Activated CD8-positive, alpha-beta memory T cell treated with anti-CD3 and anti-CD28 coated beads, Interleukin-2, amount 10 ng/mL, durations not matched to agents 7 days and 5 days (primary cell): Measurements from ENCODE around the gene CDK2. TPM values are rescaled to one million over a fixed set of nuclear protein-coding genes. Genes with fewer than 3 reads are reported as not detected.
"Not testable (repeated sequence)": the region's sequence is repeated elsewhere in the genome, so short reads cannot be mapped to it uniquely, and the experiment has no call there.

Experiments
- ATAC-seq: fragments of 150-1000 bp; cut with Tn5 transposase; one replicate; pipeline ENCODE4 v1.10.0; 2021; ENCODE audit warnings: moderate library complexity
- CTCF ChIA-PET: fragments of 350-600 bp; sonication (Branson Sonifier 250); formaldehyde crosslinking; loops from one replicate; lab custom pipeline; 2021; ENCODE audit warnings: antibody characterized with exemption; lab: Charles Lee
- DNase-seq: peaks from one replicate; pipeline ENCODE4 v3.0.0-alpha.2; 2020
- H3K27ac Mint-ChIP-seq: one replicate; pipeline ENCODE4 v1.8.0; 2021; ENCODE audit warnings: mild to moderate bottlenecking, mixed read lengths
- H3K27me3 Mint-ChIP-seq: one replicate; pipeline ENCODE4 v1.8.0; 2021; ENCODE audit warnings: mixed read lengths
- H3K36me3 Mint-ChIP-seq: one replicate; pipeline ENCODE4 v1.8.0; 2021; ENCODE audit warnings: mild to moderate bottlenecking, mixed read lengths
- H3K4me1 Mint-ChIP-seq: one replicate; pipeline ENCODE4 v1.8.0; 2021; ENCODE audit warnings: mixed read lengths
- H3K4me3 Mint-ChIP-seq: one replicate; pipeline ENCODE4 v1.8.0; 2021; ENCODE audit warnings: mild to moderate bottlenecking, moderate library complexity, mixed read lengths
- H3K9me3 Mint-ChIP-seq: one replicate; pipeline ENCODE4 v1.8.0; 2022; ENCODE audit warnings: low read depth, mixed read lengths
- total RNA-seq, 2 experiments: library from RNA; stranded (reverse); gene quantifications; one replicate each; pipeline ENCODE4 v1.2.3, GENCODE V29; 2021

Gene CDK2
- total RNA-seq, 2 experiments from 2014 or later = 146 to 158 TPM

- H3K27ac Mint-ChIP-seq = no peak overlapping the region
- no peak for ATAC-seq
- no peaks in the 10 kb centered on the region for H3K27me3 Mint-ChIP-seq
- CTCF ChIA-PET = interaction anchor here (0.8 to 8.2 kb wide), 3 partner anchors 19 to 47 kb away, joined by 4 to 92 read pairs (median 25); partner anchors contain the start of gene RAB5B
- H3K9me3 Mint-ChIP-seq = no peaks in the 10 kb centered on the region
- peaks cover 35% of the 10 kb centered on the region for H3K36me3 Mint-ChIP-seq
- H3K4me1 Mint-ChIP-seq = peaks cover 28% of the 10 kb centered on the region
- no peak overlapping the region for H3K4me3 Mint-ChIP-seq
- no peak for DNase-seq
These were observed 26.7 kb downstream of the CDK2 start for GRCh38 chr12:55993230-55993853.

GRCh38 chr12:55995366-55995765, 28.7 kb downstream of the CDK2 start:
- CTCF ChIA-PET = interaction anchor here (0.9 to 8.2 kb wide), 29 partner anchors 11 to 257 kb away, joined by 3 to 92 read pairs (median 7); partner anchors contain the start of genes ERBB3, IKZF4, PA2G4 and RAB5B
- H3K4me3 Mint-ChIP-seq = no peak overlapping the region
- H3K36me3 Mint-ChIP-seq = peaks cover 23% of the 10 kb centered on the region
- H3K27ac Mint-ChIP-seq = no peak overlapping the region
- no peaks in the 10 kb centered on the region for H3K9me3 Mint-ChIP-seq
- no peak for DNase-seq
- ATAC-seq = no peak
- H3K27me3 Mint-ChIP-seq = no peaks in the 10 kb centered on the region
- peaks cover 37% of the 10 kb centered on the region for H3K4me1 Mint-ChIP-seq

GRCh38 chr12:55996201-55996714, 29.6 kb downstream of the CDK2 start:
- peak overlapping the region; percentile 48 for H3K27ac Mint-ChIP-seq
- DNase-seq = peak; percentile 76

GRCh38 chr12:55996715-55997534, 30.3 kb downstream of the CDK2 start, which contains the start of gene SUOX:
SUOX (plus strand) TSS chr12:55997276; CDS start chr12:56002222, 4,946 bp downstream.
- no peaks in the 10 kb centered on the region for H3K27me3 Mint-ChIP-seq
- CTCF ChIA-PET = interaction anchor here (0.8 to 8.2 kb wide), 27 partner anchors 10 to 258 kb away, joined by 3 to 92 read pairs (median 7); partner anchors contain the start of genes IKZF4, PA2G4, RAB5B and RNF41
- peaks cover 9% of the 10 kb centered on the region for H3K36me3 Mint-ChIP-seq
- peak within 1 kb of the TSS; percentile 68 for H3K4me3 Mint-ChIP-seq
- ATAC-seq (peak; percentile 75), DNase-seq (peak; percentile 71)
- H3K27ac Mint-ChIP-seq = peak within 1 kb of the TSS; percentile 48
- H3K9me3 Mint-ChIP-seq = no peaks in the 10 kb centered on the region
- peaks cover 37% of the 10 kb centered on the region for H3K4me1 Mint-ChIP-seq

More at GRCh38 chr12:55996201-55996714, 29.6 kb downstream of the CDK2 start:
- CTCF ChIA-PET = interaction anchor here (0.5 to 8.2 kb wide), 41 partner anchors 10 to 525 kb away, joined by 3 to 92 read pairs (median 5); partner anchors contain the start of genes ERBB3, IKZF4, PA2G4 and RAB5B
- ATAC-seq = peak; percentile 67
- Mint-ChIP-seq H3K27me3 (no peaks in the 10 kb centered on the region), H3K36me3 (peaks cover 14% of the 10 kb centered on the region), H3K9me3 (no peaks in the 10 kb centered on the region), H3K4me1 (peaks cover 37% of the 10 kb centered on the region), H3K4me3 (peak overlapping the region; percentile 68)

- H3K27ac Mint-ChIP-seq = no peak overlapping the region
- peak overlapping the region; percentile 68 for H3K4me3 Mint-ChIP-seq
- CTCF ChIA-PET = interaction anchor here (0.6 to 8.2 kb wide), 14 partner anchors 9 to 259 kb away, joined by 3 to 92 read pairs (median 13); partner anchors contain the start of genes IKZF4, RAB5B, SMARCC2 and ZC3H10
- H3K36me3 Mint-ChIP-seq = peaks cover 4% of the 10 kb centered on the region
- ATAC-seq (no peak), DNase-seq (no peak)
- H3K4me1 Mint-ChIP-seq = peaks cover 37% of the 10 kb centered on the region
- H3K9me3 Mint-ChIP-seq = no peaks in the 10 kb centered on the region
- no peaks in the 10 kb centered on the region for H3K27me3 Mint-ChIP-seq
These were observed 30.9 kb downstream of the CDK2 start for GRCh38 chr12:55997535-55997859.

GRCh38 chr12:55999522-55999921, 32.9 kb downstream of the CDK2 start:
- not testable (repeated sequence) for ATAC-seq, H3K27me3 Mint-ChIP-seq, DNase-seq, H3K4me3 Mint-ChIP-seq, H3K36me3 Mint-ChIP-seq, H3K9me3 Mint-ChIP-seq
- peaks cover 31% of the 10 kb centered on the region for H3K4me1 Mint-ChIP-seq
- H3K27ac Mint-ChIP-seq = peak overlapping the region; percentile 36
- CTCF ChIA-PET = interaction anchor here (1.3 to 7.2 kb wide), 3 partner anchors 21 to 261 kb away, joined by 6 to 58 read pairs (median 6); partner anchors contain the start of gene IKZF4

GRCh38 chr12:55999999-56000540, 33.4 kb downstream of the CDK2 start:
- H3K9me3 Mint-ChIP-seq, ATAC-seq, DNase-seq, H3K27me3 Mint-ChIP-seq, H3K4me3 Mint-ChIP-seq, H3K36me3 Mint-ChIP-seq: not testable (repeated sequence)
- H3K4me1 Mint-ChIP-seq = peaks cover 31% of the 10 kb centered on the region
- H3K27ac Mint-ChIP-seq = peak overlapping the region; percentile 36
- CTCF ChIA-PET = interaction anchor here (0.8 to 7.2 kb wide), 4 partner anchors 21 to 262 kb away, joined by 3 to 58 read pairs (median 6); partner anchors contain the start of gene IKZF4

GRCh38 chr12:56001487-56002100, 35.0 kb downstream of the CDK2 start:
- no peak overlapping the region for H3K4me3 Mint-ChIP-seq
- no peak overlapping the region for H3K27ac Mint-ChIP-seq
- no peak for ATAC-seq
- H3K36me3 Mint-ChIP-seq = no peaks in the 10 kb centered on the region
- CTCF ChIA-PET = interaction anchor here (1.5 kb wide), 1 partner anchor 263 kb away, joined by 3 read pairs; no protein-coding TSS in a partner anchor
- no peaks in the 10 kb centered on the region for H3K9me3 Mint-ChIP-seq
- H3K4me1 Mint-ChIP-seq = peaks cover 26% of the 10 kb centered on the region
- H3K27me3 Mint-ChIP-seq = no peaks in the 10 kb centered on the region
- DNase-seq = no peak

- H3K9me3 Mint-ChIP-seq, CTCF ChIA-PET, H3K36me3 Mint-ChIP-seq, H3K27ac Mint-ChIP-seq, ATAC-seq, DNase-seq, H3K4me3 Mint-ChIP-seq, H3K27me3 Mint-ChIP-seq: not testable (repeated sequence)
- H3K4me1 Mint-ChIP-seq = peaks cover 26% of the 10 kb centered on the region
These were observed 36.7 kb downstream of the CDK2 start for GRCh38 chr12:56003376-56003775.

GRCh38 chr12:56004211-56004610, 37.6 kb downstream of the CDK2 start:
- CTCF ChIA-PET = interaction anchor here (4.3 kb wide), 1 partner anchor 8 kb away, joined by 28 read pairs; the partner anchor contains the start of gene SUOX
- Mint-ChIP-seq H3K4me3 (no peak overlapping the region), H3K27me3 (no peaks in the 10 kb centered on the region), H3K9me3 (no peaks in the 10 kb centered on the region), H3K4me1 (peaks cover 29% of the 10 kb centered on the region), H3K27ac (no peak overlapping the region), H3K36me3 (no peaks in the 10 kb centered on the region)
- DNase-seq = no peak
- ATAC-seq = no peak

GRCh38 chr12:56007564-56008559, 41.2 kb downstream of the CDK2 start:
- Mint-ChIP-seq H3K4me1 (peaks cover 23% of the 10 kb centered on the region), H3K36me3 (no peaks in the 10 kb centered on the region), H3K27ac (peak overlapping the region; percentile 65), H3K4me3 (peak overlapping the region; percentile 74), H3K27me3 (peaks cover 3% of the 10 kb centered on the region), H3K9me3 (no peaks in the 10 kb centered on the region)
- peak; percentile 88 for ATAC-seq
- CTCF ChIA-PET = interaction anchor here (0.7 to 4.3 kb wide), 6 partner anchors 12 to 182 kb away, joined by 3 to 28 read pairs (median 4); partner anchors contain the start of genes RAB5B, SMARCC2 and SUOX
- peak; percentile 71 for DNase-seq
